HG03135 (cell line): ENCODE measurements around the gene PON3.

Experiments
- ATAC-seq: cut with Tn5 transposase; IDR thresholded peaks from one replicate; pipeline ENCODE4 v1.9.1; 2021; ENCODE audit warnings: mild to moderate bottlenecking, moderate library complexity; ENCODE audit not compliant: unreplicated experiment

Gene PON3

DNA sequence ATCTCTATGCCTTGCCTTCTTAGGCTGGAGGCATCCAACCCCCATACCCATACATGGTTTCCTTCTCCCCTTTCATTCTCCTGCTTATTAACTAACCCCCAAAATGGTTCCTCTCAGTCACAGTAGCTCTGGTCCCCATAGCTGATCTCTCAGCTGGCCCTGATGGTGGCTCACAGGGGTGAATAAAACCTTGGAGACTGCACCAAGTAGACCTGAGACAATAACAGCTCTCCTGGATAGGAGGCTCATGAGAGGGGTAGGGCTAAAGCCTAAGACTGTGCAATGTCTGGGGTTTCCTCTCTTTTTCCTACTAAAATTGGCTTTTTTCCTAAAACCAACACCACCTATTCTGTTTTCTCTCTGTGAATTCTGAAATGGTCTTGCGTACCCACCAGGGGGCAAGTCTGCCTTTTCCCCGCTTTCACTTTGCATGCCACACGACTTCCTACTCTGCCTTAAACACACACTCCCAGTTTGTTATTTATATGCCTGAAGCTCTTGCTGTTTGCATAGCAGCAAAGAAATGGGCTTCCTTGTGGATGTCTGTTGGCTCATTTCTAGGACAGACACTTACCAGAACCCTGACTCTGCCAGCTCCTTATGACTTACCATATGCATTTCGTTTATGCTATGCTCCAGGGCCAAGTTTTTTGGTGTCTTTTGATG, 53.4 kb downstream of the PON3 start:
- no peak for ATAC-seq

DNA sequence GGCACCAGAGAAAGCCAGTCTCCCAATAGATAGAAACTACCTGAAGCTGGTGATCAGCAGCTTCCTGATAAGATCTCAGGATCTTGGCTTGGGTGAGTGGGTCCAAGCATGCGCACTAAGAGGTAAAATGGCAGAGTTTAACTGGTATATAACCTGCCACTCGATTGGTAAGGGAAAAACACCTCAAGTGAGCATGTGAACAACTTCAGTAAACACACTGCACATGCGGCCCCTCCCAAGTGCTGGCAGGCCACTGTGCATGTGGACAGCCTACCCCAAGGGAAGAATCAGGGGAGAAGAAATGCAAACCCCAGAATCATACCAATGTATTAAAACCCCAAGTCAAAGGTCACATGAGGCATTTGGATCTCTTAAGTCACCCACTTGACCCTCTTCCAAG, 54.1 kb downstream of the PON3 start:
- ATAC-seq: no peak

DNA sequence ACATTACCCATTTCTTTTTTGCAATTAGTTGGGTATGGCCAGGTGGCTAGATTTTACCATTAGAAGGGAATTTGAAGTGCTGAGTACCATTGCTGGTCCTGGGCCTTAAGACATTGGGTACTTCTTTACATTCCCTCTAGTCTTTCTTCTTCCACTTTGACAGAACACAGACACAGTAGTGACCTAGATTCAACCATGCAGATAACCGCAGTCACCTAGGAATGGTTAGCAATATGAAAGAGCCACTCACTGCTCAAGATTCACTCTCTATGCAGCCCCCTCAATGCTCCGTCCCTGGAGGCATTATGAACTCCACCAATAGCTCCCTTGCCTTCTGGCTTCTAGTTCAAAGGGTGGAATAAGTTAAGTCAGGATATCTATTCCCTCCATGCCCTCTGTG, 55.7 kb downstream of the PON3 start:
- no peak for ATAC-seq

DNA sequence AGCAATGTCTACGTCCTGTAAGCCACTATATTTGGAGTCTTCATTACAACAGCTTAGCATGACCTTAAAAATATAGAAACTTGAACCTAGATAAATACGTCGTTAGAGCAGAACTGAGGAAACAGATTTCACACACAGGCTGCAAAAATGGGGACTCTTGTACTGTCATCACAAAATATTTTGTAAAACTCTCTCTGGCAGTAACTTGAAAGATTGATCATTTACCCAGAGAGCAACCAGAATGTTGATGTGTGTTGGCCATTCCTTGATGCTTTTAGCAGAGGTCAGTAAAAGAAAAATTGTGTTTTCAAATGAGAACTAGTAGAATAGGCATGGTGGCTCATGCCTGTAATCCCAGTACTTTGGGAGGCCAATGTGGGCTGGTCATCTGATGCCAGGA, 57.3 kb downstream of the PON3 start:
- ATAC-seq: no peak

DNA sequence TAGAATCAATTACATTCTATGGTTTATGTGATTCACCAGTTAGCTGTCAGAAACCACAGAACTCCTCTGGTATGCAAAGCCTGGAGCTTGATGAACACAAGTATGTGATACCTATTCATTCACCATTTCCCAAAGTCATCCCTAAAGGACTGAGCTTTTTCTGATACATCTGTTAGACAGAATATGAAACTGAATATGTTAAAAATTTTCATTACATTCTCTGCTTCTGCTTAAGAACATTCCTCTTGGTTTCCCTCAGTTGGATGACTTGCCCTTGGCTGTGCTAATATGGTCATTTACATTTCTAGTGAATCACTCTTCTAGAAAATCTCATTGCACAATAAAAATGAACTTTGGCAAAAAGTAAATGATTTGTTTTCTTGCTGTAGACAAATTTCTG, 61.1 kb downstream of the PON3 start:
- no peak for ATAC-seq

DNA sequence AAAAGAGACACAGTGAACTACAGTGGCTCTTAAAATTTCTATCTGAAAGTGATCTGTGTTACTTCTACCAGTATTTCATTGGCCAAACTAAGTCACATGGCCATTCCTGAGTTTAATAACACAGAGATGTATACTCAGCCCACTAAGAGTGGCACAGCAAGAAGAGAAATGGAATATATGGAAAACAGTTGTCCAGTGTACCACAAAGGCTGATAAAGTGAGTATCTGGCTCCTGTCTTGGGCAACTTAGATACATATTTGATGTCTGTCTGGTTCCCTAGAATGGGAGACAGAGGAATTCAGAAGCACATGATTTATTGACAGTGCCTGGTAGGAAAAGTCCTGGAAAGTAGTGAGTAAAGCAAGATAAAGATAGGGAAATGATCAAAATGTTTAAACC, 61.7 kb downstream of the PON3 start:
- ATAC-seq: no peak

DNA sequence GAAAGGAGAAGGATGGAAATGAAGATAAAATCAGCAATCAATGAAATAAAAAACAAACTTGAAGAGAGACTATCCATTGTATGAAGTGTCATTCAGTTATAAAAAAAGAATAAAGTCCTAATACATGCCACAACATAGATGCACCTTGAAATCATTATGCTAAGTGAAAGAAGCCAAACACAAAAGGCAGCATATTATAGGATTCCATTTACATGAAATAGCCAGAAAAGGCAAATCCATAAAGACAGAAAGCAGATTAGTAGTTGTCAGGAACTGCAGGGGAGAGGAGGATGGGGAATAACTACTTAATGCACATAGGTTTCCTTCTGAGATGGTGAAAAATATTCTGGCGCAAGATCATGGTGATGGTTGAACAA, 65.2 kb downstream of the PON3 start:
- peak; percentile 27 for ATAC-seq

DNA sequence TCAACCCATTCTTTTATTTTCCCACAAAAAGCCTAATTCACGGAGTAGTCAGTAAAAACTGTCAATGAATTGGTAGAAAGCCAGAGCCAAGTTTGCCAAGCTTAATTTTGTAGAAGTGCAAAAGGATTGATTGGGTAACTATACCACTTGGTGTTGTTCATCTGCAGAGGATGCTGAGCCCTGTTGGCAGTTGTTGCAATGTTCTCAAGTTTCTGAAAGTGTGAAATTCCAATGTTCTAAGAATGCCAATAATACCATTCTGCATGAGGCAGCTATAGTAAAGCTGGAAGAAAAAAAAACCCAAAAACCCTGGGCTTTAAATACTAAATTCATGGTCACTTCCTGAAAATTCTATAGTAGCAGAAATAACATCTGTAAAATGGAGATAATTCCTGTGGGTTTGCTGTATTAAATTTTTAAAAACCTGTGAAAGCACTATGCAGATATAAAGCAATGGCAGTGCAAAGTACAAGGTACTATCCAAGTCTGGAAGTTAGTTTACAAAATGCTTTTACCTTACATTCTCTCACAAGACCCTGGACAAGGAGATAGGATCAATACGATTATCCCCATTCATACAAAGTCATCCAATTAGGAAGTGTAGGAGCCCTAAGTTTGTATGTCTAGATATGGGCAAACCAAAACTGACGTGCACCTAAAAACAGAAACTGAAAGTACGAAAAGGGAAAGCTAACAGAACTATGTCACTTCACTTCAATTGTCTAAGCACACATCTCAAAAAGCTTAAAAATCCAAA, 65.8 kb downstream of the PON3 start:
- ATAC-seq: peak; percentile 97

DNA sequence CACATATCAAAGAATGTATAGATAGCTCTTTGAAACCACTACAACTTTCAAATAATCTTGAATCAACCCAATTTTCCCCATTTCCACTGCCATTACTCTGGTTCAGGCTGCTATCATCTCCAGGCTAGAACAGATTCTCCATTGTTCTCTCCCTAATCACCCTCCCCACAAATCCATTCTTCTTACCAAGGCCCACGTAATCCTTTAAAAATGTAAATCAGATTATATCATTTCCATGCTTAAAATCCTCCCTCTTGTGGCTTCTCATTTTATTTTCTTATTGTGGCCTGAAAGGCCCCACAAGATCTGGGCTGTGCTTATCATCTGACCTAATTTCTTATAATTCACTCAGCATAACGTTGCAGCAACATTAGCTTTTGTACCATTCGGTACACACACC, 68.8 kb downstream of the PON3 start:
- no peak for ATAC-seq

DNA sequence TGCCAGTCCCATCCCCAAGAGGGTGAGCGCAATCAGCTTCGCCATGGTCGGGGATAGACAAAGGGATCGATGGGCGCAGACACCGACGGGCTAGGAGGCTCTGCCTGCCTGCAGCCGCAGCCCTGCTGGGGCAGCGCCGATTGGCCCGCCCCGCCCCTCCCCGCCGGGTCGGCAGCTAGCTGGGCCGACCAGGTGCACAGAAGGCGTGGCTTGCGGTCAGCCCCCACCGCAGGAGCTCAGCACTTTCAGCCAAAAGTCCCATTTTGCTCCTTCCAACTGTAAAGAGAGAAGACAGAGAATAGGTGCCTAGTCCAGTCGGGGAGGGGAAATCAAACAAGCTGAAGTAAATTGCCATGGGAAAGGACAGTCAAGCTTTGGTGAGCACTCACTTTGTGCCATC, 71.7 kb downstream of the PON3 start, which contains the start of gene PON1:
TSS of gene PON1 (minus strand) at position 102 of the 400 bp plus-strand sequence. CDS start at position 45, 57 bp downstream.
- ATAC-seq: peak; percentile 53

DNA sequence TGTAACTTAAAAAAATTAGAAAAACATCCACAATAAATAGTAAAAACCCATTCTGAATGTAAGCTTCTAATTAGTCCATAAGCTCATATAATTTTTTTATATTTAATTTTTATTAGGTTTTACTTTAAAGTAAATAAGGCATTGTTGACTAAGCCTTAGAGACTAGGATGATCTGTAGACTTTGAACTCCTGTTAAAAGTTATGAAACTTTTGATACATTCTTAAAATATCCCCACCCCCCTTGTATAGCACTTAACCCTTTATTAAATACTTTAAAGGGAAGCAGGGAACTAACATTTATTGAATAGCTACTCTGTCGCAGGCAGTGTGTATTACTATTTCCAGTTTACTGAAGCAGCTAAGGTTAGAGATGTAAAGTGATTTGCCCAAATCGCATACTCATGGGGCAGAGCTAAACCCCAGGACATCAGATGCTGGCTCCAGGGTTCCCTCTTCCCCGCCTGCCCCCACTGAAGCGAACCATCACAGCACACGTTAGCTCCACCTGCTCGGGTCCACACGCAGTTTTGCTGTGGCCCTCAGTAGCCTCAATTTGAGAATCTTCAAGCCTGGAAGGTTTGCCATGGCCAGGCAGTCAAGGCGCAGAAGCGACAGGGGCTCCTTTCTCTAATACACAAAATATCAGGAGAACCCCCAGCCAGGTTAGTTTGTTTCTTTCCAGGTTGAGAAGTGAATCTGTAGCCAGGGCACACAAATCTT, 72.6 kb downstream of the PON3 start:
- ATAC-seq: no peak

DNA sequence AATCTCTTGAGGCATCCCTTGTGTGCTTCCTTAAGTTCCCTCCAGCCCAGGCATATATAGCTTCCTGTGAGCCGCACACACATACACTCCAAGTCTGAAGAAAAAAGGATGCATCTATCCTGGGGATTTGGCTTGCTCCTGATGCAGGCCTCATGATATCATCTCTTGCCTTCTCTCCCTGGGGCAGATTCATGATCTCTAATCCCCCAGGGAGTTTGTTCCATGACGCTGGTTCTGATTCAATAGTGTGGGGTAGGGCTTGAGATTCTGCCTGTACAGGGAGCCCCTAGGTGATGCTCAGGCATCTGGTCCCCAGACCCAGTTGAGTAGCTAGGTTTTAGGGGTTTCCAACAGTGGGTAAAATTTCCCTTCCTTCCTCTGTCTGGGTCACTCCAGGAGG, 73.3 kb downstream of the PON3 start:
- ATAC-seq: no peak

DNA sequence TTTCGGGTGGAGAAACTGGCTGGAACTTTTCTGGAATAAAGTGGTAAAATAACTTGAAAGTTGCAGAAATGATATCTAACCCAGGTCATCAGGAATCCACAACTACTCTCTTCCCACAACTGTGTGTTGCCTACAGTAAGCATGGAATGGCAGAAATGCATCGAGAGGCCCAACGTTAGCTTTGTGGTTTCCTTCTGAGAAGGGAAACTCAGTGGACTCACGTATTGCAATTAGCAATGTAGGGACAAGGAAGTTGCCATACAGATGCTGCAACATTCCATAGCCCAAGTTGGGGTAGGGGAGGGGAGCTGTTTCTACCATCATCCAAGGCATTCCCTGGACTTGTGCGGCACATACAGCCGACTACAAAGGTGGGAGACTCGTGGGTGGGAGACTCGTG, 73.8 kb downstream of the PON3 start:
- no peak for ATAC-seq

DNA sequence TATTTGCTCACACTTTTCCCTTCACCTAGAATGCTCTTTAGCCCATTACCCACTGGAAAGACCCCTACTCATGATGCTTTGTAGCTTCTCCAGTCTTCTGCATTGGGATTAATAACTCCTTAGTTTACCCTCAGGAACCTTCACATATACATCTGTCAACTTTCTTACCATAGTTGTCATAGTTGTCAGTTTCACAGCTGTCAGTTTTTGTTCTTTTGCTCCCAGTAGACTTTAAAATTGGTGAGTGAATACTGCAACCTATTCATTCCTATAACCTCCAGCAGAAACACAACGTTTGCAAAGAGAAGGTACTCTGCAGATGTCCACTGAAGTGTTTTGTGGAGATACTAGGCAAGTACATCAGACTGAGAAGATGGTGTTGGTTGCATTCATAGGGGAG, 74.5 kb downstream of the PON3 start:
- no peak for ATAC-seq

DNA sequence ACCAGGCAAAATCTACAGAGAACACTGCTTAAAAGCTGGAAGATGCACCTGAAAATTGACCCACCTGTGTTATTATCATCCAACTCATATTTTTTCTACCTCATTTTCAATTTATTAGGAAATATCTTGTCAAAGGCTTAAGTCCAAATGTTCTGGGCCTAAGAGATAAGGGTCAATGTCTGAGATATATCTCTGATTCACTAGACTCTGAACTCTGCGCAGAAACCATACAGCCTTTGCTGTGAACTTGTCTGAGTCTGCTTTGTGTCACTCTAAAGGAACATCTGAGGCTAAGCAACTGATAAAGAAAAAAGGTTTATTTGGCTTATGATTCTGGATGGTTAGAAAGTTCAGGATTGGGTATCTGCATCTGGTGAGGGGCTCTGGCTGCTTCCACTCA, 75.5 kb downstream of the PON3 start:
- no peak for ATAC-seq

DNA sequence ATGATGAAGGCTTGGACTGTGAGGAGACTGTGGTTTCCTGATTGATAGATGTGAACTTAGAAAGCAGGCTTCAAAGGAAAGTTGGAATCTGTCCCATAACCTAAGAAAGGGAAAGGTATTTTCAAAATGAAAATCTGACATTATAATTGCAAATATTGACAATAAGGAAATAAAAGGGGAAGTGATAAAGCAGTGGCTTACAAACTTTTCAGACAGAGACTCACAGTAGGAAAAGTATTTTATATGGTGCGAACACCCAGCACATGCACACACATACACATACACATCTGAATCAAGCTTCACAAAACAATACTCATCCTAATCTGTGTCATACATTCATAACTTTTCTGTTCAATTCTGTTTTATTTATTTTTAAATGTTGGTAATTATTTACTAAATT, 76.6 kb downstream of the PON3 start:
- ATAC-seq: no peak

DNA sequence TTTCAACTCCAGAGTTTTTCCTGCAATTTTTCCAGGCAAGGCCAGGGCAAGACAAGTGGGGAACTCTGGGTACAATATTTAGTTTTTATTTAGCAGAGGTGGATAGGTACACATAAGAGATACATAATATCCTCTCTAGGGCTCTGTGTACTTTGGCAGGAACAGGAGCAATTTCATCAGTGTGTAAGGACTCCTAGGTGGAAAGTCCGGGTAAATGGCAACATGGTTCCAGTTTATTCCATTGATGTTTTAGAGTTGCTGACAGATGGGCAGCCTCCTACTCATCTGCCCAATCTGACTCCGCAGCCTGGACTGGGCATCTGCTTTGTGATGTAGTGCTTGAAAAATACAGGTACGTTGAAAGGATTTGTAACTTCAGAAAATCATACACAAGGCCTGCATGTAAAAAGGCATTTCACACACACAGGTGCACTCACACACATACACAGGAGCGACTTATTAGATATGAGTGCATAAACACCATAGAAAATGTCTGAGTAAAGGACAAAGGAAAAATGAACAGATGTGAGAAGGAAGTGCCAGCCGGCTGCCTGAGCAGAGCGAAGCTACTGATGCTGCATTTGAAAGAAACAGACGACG, 77.6 kb downstream of the PON3 start:
- no peak for ATAC-seq

DNA sequence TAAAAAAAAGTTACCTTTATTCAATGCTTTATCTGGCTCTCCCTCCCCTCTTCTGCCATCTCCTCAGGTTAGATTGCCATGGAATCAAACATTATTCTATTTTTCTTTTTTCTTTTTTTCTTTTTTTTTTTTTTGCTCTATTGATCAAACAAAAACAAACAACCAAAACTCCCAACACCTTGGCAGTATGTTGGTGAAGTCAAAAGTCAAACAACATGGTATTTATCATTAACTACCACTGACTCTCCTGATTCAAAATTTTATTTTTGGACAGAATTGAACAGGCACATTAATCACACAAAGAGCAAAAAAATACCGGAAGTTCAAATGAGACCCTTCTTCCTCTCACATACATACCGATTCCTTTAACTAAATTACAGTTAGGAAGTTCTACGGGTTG, 78.2 kb downstream of the PON3 start:
- ATAC-seq: no peak

DNA sequence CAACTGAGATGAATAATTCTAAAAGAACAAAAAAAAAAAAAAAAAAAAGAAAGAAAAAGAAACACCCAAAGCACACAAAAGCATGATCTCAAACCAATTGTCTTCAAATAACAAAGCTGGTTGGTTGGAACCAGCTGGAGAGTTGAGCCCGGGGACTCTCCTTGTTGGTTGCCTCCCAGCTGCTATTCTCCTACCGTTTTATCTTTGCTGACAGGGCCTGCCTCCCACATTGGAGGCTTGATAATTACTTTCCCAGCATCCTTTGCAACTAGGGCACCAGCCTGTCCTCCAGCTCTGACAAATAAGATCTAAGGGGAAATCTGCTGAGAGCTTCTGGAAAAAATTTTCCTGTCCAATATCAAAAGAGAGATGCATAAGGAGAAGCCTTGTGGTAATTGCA, 78.6 kb downstream of the PON3 start:
- no peak for ATAC-seq

DNA sequence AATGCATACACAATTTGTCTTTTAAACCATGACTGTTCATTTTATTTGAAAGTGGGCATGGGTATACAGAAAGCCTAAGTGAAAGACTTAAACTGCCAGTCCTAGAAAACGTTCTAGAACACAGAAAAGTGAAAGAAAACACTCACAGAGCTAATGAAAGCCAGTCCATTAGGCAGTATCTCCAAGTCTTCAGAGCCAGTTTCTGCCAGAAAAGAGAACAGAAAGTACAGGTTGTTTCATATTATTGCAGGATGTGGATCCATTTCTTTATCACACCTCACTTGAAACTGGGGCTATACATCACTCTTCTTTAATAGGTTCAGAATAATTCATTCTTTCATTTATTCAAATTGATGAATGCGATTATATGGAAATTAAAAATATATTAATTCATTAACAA, 79.6 kb downstream of the PON3 start:
- ATAC-seq: peak; percentile 82

DNA sequence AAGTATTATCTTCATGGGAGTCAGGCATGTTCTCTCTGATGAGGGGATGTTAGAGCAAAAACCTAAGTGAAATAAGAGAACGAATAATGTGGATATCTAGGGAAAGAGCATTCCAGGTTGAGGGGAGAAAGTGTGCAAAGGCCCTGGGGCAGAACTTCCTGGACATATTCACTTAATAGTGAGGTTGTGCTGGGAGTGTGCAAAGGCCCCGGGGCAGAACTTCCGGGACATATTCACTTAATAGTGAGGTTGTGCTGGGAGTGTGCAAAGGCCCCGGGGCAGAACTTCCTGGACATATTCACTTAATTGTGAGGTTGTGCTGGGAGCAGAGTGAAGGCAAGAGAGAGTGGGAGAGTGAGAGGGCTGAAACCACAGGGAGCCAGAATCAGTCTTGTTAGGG, 83.6 kb downstream of the PON3 start:
- ATAC-seq: no peak

DNA sequence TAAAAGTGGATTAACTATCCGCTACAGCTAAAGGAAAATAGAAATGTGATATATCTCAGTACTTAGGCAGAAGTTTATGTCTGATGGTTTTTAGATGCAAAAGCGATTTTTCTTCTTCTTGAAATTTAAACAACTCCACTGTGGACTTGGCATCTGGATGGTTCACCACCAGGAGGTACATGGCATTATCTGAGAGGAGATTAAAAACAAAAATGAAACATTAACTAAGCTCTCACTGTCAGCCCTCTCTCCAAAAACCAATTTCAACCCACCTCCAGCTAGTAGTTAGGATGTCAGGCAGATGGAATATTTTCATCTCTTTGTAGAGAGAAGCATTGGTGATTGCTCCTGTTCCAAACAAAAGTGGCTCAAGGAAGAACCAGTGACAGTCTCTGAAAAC, 84.8 kb downstream of the PON3 start:
- no peak for ATAC-seq
